Measurements from ENCODE around the gene HIVEP3. TPM values are rescaled to one million over a fixed set of nuclear protein-coding genes. Genes with fewer than 3 reads are reported as not detected.

HIVEP3 gene
- polyA plus RNA-seq, 1 donor (not counting 4 experiments of a cell fraction or from before 2014, with no cell fraction given) = 1.1 TPM

DNA sequence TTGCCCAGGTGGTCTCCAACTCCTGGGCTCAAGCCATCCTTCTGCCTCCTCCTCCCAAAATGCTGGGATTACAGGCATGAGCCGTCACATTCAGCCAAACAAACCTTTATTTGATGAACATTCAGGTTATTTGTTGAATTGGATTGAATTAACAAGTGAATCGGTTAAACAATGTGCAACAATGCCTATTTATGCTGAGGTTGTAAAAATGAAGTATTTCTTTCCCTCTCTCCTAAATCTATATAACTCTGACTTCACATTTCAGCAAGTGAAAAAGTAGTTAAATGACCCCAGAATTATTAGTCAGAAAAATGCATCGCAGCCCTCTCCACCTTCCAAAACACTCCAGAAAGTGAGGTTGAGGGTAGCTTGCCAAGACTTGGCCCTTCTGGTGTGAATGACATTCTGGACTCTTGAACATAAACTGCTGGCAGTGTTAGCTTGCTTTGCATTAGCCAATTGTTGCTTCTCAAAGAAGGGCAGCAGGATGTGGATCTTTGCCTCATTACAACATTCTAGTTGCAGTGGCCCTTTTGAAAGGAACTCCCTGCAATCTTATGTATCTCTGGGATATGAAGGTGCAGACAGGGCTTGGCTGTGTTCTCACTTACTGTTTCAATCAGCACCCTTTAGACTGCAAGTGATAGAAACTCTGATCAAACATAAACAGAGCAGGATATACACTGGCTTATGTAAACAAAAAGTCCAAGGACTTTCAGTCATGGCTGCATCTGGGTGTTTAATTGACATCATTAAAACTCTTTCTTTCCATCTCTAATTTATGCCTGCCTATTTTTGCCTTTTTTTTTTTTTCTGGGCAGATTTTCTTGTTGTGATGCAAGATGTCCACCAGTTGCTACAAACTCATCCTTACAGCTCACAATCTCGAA lies 456.7 kb downstream of the HIVEP3 start:
- no peaks in the 10 kb centered on the region for H3K9me3 ChIP-seq (ENCODE audit: control insufficient read depth, low read depth, low read length)
- no peak for DNase-seq (ENCODE audit: low read depth, low spot score)
- no peaks in the 10 kb centered on the region for H3K9me1 ChIP-seq (ENCODE audit: control insufficient read depth, extremely low read depth, insufficient read depth, low read length)
- H3K79me2 ChIP-seq (ENCODE audit: control insufficient read depth, insufficient read depth, low read length) = no peaks in the 10 kb centered on the region
- no peaks in the 10 kb centered on the region for H4K20me1 ChIP-seq (ENCODE audit: control insufficient read depth, extremely low read depth, insufficient read depth, low read length)
- H3K36me3 ChIP-seq (ENCODE audit: control insufficient read depth in 2 of 2, extremely low read depth in 1 of 2, insufficient read depth in 2 of 2, low read length in 2 of 2) = no peaks in the 10 kb centered on the region
- no peak for FAIRE-seq
- H3K9ac ChIP-seq (ENCODE audit: control insufficient read depth, extremely low read depth, insufficient read depth, low read length) = no peak overlapping the region
- H3K4me2 ChIP-seq (ENCODE audit: control insufficient read depth, extremely low read depth, insufficient read depth, low read depth, low read length) = no peak overlapping the region
- dilution Hi-C loops (cut with MboI; ENCODE audit: extremely low pct_ligation_motif_present, low sequenced_read_pairs) = no loop called here
- H3K4me1 ChIP-seq (ENCODE audit: control insufficient read depth, extremely low read depth, insufficient read depth, low read length) = peaks cover 20% of the 10 kb centered on the region
- H2AFZ ChIP-seq (ENCODE audit: control insufficient read depth, low read length) = no peak overlapping the region
- no peaks in the 10 kb centered on the region for H3K27me3 ChIP-seq (ENCODE audit: control insufficient read depth, extremely low read depth, insufficient read depth, low read length)
- no peak overlapping the region for H3K27ac ChIP-seq (ENCODE audit: control insufficient read depth, insufficient read depth, low read length)
- no peak overlapping the region for H3K4me3 ChIP-seq (ENCODE audit: control insufficient read depth in 2 of 3, extremely low read depth in 1 of 3, insufficient read depth in 2 of 3, low read depth in 1 of 3, low read length in 3 of 3)
- TF ChIP-seq, protein P1, sequence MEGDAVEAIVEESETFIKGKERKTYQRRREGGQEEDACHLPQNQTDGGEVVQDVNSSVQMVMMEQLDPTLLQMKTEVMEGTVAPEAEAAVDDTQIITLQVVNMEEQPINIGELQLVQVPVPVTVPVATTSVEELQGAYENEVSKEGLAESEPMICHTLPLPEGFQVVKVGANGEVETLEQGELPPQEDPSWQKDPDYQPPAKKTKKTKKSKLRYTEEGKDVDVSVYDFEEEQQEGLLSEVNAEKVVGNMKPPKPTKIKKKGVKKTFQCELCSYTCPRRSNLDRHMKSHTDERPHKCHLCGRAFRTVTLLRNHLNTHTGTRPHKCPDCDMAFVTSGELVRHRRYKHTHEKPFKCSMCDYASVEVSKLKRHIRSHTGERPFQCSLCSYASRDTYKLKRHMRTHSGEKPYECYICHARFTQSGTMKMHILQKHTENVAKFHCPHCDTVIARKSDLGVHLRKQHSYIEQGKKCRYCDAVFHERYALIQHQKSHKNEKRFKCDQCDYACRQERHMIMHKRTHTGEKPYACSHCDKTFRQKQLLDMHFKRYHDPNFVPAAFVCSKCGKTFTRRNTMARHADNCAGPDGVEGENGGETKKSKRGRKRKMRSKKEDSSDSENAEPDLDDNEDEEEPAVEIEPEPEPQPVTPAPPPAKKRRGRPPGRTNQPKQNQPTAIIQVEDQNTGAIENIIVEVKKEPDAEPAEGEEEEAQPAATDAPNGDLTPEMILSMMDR (optimal IDR thresholded peaks at IDR 0.05 in 1 of 3, IDR thresholded peaks at IDR 0.05 in 1 of 3, conservative IDR thresholded peaks at IDR 0.05 in 1 of 3; ENCODE audit: extremely low read depth in 1 of 3, insufficient read depth in 2 of 3, low read length in 3 of 3) = no peak
- TF ChIP-seq EZH2 (IDR thresholded peaks at IDR 0.05; ENCODE audit: low read length) = no peak

GRCh38 chr1:41456847-41457540 lies 461.7 kb downstream of the HIVEP3 start:
- dilution Hi-C loops (cut with MboI; ENCODE audit: extremely low pct_ligation_motif_present, low sequenced_read_pairs) = no loop called here
- Histone ChIP-seq H3K4me2 (ENCODE audit: control insufficient read depth, extremely low read depth, insufficient read depth, low read depth, low read length) (no peak overlapping the region), H3K9ac (ENCODE audit: control insufficient read depth, extremely low read depth, insufficient read depth, low read length) (no peak overlapping the region)

More at GRCh38 chr1:41456847-41457540, 461.7 kb downstream of the HIVEP3 start:
- no peak for DNase-seq (ENCODE audit: low read depth, low spot score)
- Histone ChIP-seq H3K9me1 (ENCODE audit: control insufficient read depth, extremely low read depth, insufficient read depth, low read length) (no peaks in the 10 kb centered on the region), H3K4me1 (ENCODE audit: control insufficient read depth, extremely low read depth, insufficient read depth, low read length) (peaks cover 12% of the 10 kb centered on the region), H3K27me3 (ENCODE audit: control insufficient read depth, extremely low read depth, insufficient read depth, low read length) (no peaks in the 10 kb centered on the region), H3K79me2 (ENCODE audit: control insufficient read depth, insufficient read depth, low read length) (no peaks in the 10 kb centered on the region), H2AFZ (ENCODE audit: control insufficient read depth, low read length) (no peak overlapping the region), H3K27ac (ENCODE audit: control insufficient read depth, insufficient read depth, low read length) (no peak overlapping the region), H3K9me3 (ENCODE audit: control insufficient read depth, low read depth, low read length) (no peaks in the 10 kb centered on the region), H3K4me3 (ENCODE audit: control insufficient read depth in 2 of 3, extremely low read depth in 1 of 3, insufficient read depth in 2 of 3, low read depth in 1 of 3, low read length in 3 of 3) (no peak overlapping the region), H3K36me3 (ENCODE audit: control insufficient read depth in 2 of 2, extremely low read depth in 1 of 2, insufficient read depth in 2 of 2, low read length in 2 of 2) (no peaks in the 10 kb centered on the region), H4K20me1 (ENCODE audit: control insufficient read depth, extremely low read depth, insufficient read depth, low read length) (no peaks in the 10 kb centered on the region)
- no peak for FAIRE-seq
- no peak for TF ChIP-seq EZH2 (IDR thresholded peaks at IDR 0.05; ENCODE audit: low read length)
- TF ChIP-seq, protein P1 (optimal IDR thresholded peaks at IDR 0.05 in 1 of 3, IDR thresholded peaks at IDR 0.05 in 1 of 3, conservative IDR thresholded peaks at IDR 0.05 in 1 of 3; ENCODE audit: extremely low read depth in 1 of 3, insufficient read depth in 2 of 3, low read length in 3 of 3) = no peak

Small RNA genes within 50 kb of the gene (small RNA-seq; reads per million reads assigned to genes)
- 0 to 0.67 (median 0.25) reads per million in 3 experiments for gene RNA5SP45 (ENCODE audit: insufficient read length in 3 of 3, low read depth in 3 of 3, low replicate concordance in 1 of 3)

Other genes with a start within 250 kb of the HIVEP3 start
- gene GUCA2B, start 234.5 kb upstream of the HIVEP3 start, polyA plus RNA-seq = not detected in 3 replicates
- not detected in 3 replicates for gene GUCA2A, start 245.8 kb upstream of the HIVEP3 start, polyA plus RNA-seq

Measured in keratinocyte (primary cell).